Endodermal cell (in vitro differentiated cells): ENCODE results near the gene BCL2. TPM values are rescaled to one million over a fixed set of nuclear protein-coding genes. Genes with fewer than 3 reads are reported as not detected.

Source experiments
- DNase-seq: peaks from one replicate; pipeline ENCODE4 v3.0.0-alpha.2; 2017
- H3K27ac ChIP-seq: 2 replicates; pipeline ENCODE4 v1.5.1; 2013; ENCODE audit warnings: mild to moderate bottlenecking, low read depth, low read length, moderate library complexity
- H3K27me3 ChIP-seq: 2 replicates; pipeline ENCODE4 v1.6.1; 2013; ENCODE audit warnings: mild to moderate bottlenecking, low read length, moderate library complexity; ENCODE audit not compliant: insufficient read depth, control insufficient read depth, poor library complexity, severe bottlenecking
- H3K36me3 ChIP-seq: 2 replicates; pipeline ENCODE4 v1.7.0; 2013; ENCODE audit warnings: mild to moderate bottlenecking, low read length, moderate library complexity; ENCODE audit not compliant: control insufficient read depth, insufficient read depth
- H3K4me1 ChIP-seq: one replicate; pipeline ENCODE4 v1.7.0; 2013; ENCODE audit warnings: low read length; ENCODE audit not compliant: control insufficient read depth, insufficient read depth
- H3K4me3 ChIP-seq: 2 replicates; pipeline ENCODE4 v1.5.1; 2013; ENCODE audit warnings: mild to moderate bottlenecking, low read length, moderate library complexity
- H3K9ac ChIP-seq: 2 replicates; pipeline ENCODE4 v1.6.1; 2013; ENCODE audit warnings: mild to moderate bottlenecking, low read length, moderate library complexity; ENCODE audit not compliant: poor library complexity, severe bottlenecking; ENCODE audit errors: extremely low read depth
- H3K9me3 ChIP-seq: 2 replicates; pipeline ENCODE4 v1.6.1; 2013; ENCODE audit warnings: mild to moderate bottlenecking, low read length, moderate library complexity; ENCODE audit not compliant: control insufficient read depth
- H3K27ac Mint-ChIP-seq: 2 replicates; pipeline ENCODE4 v1.8.0; 2020; ENCODE audit warnings: mixed read lengths
- H3K27me3 Mint-ChIP-seq: 2 replicates; pipeline ENCODE4 v1.8.0; 2021; ENCODE audit warnings: mild to moderate bottlenecking, mixed read lengths; ENCODE audit not compliant: insufficient read depth
- H3K36me3 Mint-ChIP-seq: 2 replicates; pipeline ENCODE4 v1.8.0; 2020; ENCODE audit warnings: low read depth, mixed read lengths
- H3K4me1 Mint-ChIP-seq: 2 replicates; pipeline ENCODE4 v1.8.0; 2020; ENCODE audit warnings: mixed read lengths
- H3K4me3 Mint-ChIP-seq: 2 replicates; pipeline ENCODE4 v1.8.0; 2020; ENCODE audit warnings: mild to moderate bottlenecking, moderate library complexity, mixed read lengths
- H3K9me3 Mint-ChIP-seq: 2 replicates; pipeline ENCODE4 v1.8.0; 2020; ENCODE audit warnings: mild to moderate bottlenecking, mixed read lengths
- WGBS, 2 experiments: methylation state at CpG; one replicate each; pipeline versions ENCODE4 v1.1.5 to v1.1.7; 2013; ENCODE audit warnings: missing lambda C conversion rate in 2 of 2, mixed read lengths in 1 of 2; ENCODE audit not compliant: insufficient coverage in 1 of 2, insufficient read length in 1 of 2; 5-methylcytosine and 5-hydroxymethylcytosine counted together
- total RNA-seq, 2 donors: library from RNA; stranded (reverse); fragmentation: NEBNext Ultra II Directional in 1 of 2; extraction: Animal tissue kit (Norgen Biotek cat#: 25700) in 1 of 2; gene quantifications; 2 replicates in 1 of 2; 3 replicates in 1 of 2; pipeline ENCODE4 v1.2.1, GENCODE V29; 2021
- TF ChIP-seq, protein P1 (sequence below): fragments of 200-600 bp; sonication (generic); conservative IDR thresholded peaks from 2 replicates; pipeline ENCODE4 v1.5.0; 2021; ENCODE audit warnings: antibody characterized with exemption, mild to moderate bottlenecking

The BCL2 gene
- total RNA-seq, 2 donors from 2014 or later: 1.4 to 2.3 TPM

DNA sequence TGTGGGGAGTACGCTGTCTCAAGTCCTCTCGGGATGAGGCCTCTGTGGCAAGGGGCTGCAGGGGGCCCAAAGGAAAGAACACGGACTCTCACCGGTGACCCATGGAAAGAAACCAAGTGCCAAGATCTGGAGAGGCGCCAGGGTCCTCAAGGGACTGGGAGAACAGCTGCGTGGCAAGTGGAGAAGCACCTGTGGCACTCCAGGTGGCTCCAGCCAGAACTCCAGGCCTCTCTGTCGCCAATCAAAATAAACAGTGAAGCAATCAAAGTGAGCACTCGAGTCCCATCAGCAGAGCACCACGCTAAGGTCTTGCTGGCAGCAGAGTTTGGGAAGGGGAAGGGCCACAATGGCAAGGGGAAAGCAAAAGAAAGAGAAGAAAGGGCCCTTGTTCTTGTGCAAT is 54.7 kb downstream of the BCL2 start:
- Mint-ChIP-seq H3K4me3 (no peak overlapping the region), H3K4me1 (no peaks in the 10 kb centered on the region), H3K36me3 (no peaks in the 10 kb centered on the region), H3K9me3 (no peaks in the 10 kb centered on the region), H3K27me3 (no peaks in the 10 kb centered on the region), H3K27ac (no peak overlapping the region)
- DNase-seq: no peak
- no peaks in the 10 kb centered on the region for H3K36me3 ChIP-seq
- no peaks in the 10 kb centered on the region for H3K9me3 ChIP-seq
- no peak overlapping the region for H3K27ac ChIP-seq
- H3K9ac ChIP-seq: no peak overlapping the region
- 92 to 96% methylated on average over 7 to 9 of the region's 9 CpGs for WGBS, 2 experiments
- H3K27me3 ChIP-seq: no peaks in the 10 kb centered on the region
- TF ChIP-seq, protein P1, sequence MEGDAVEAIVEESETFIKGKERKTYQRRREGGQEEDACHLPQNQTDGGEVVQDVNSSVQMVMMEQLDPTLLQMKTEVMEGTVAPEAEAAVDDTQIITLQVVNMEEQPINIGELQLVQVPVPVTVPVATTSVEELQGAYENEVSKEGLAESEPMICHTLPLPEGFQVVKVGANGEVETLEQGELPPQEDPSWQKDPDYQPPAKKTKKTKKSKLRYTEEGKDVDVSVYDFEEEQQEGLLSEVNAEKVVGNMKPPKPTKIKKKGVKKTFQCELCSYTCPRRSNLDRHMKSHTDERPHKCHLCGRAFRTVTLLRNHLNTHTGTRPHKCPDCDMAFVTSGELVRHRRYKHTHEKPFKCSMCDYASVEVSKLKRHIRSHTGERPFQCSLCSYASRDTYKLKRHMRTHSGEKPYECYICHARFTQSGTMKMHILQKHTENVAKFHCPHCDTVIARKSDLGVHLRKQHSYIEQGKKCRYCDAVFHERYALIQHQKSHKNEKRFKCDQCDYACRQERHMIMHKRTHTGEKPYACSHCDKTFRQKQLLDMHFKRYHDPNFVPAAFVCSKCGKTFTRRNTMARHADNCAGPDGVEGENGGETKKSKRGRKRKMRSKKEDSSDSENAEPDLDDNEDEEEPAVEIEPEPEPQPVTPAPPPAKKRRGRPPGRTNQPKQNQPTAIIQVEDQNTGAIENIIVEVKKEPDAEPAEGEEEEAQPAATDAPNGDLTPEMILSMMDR: no peak
- H3K4me3 ChIP-seq: no peak overlapping the region
- H3K4me1 ChIP-seq: no peaks in the 10 kb centered on the region

- no peaks in the 10 kb centered on the region for H3K4me1 Mint-ChIP-seq
- TF ChIP-seq, protein P1: no peak
- H3K27me3 Mint-ChIP-seq: no peaks in the 10 kb centered on the region
- H3K9ac ChIP-seq: no peak overlapping the region
- H3K9me3 Mint-ChIP-seq: no peaks in the 10 kb centered on the region
- no peak overlapping the region for H3K27ac Mint-ChIP-seq
- no peaks in the 10 kb centered on the region for H3K9me3 ChIP-seq
- DNase-seq: no peak
- no peaks in the 10 kb centered on the region for H3K36me3 ChIP-seq
- WGBS, 2 experiments: 85 to 96% methylated on average over 2 of the region's 2 CpGs
- H3K4me3 ChIP-seq: no peak overlapping the region
- H3K27me3 ChIP-seq: no peaks in the 10 kb centered on the region
- H3K27ac ChIP-seq: no peak overlapping the region
- H3K4me1 ChIP-seq: no peaks in the 10 kb centered on the region
- no peaks in the 10 kb centered on the region for H3K36me3 Mint-ChIP-seq
- no peak overlapping the region for H3K4me3 Mint-ChIP-seq
Measured at GRCh38 chr18:63263444-63263843, 56.1 kb downstream of the BCL2 start.

DNA sequence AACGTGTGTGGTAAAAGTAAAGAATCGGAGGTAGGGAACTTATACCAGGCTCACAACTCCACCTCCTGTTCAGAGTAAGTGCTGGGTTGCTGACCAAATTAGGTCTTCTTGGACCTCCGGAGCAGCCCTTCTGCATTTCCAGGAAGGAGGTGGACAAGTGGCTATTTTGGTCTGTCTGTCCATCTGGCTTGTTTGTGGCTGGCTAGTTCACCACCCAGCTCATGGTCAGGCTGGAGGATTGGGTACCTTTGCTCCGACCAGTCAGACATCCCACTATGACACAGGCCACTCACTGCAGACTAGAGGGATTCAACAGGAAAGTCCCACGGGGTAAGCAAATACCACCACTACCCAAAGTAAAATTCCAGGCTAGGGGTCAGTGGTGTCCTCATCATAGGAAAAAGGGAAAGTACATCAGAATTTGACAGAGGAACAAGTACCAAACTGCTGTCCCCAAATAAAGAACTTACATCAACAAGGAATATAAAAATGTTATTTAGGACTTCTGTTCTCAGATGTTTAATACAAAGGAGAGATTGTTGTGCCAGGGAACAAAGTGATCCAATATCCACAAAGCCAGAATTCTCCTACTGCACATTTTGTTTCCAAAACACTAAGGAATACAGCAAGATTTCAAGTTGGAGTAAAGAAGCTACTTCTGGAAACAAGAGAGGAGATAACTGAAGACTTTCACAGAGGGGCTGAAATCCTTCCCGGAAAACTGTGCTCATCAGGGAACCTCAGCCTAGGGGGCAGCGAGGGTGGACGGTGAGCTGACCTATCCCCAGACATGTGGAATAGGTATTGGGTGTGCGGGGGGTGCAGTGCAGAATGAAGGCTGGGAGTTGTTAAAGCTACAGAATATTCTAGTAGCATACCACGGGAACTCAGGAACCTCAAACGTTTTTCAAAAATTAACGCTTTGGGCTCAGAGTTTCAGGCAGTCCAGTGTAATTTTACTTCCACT is 56.9 kb downstream of the BCL2 start:
- H3K4me1 Mint-ChIP-seq: no peaks in the 10 kb centered on the region
- no peak for DNase-seq
- H3K27ac ChIP-seq: no peak overlapping the region
- WGBS, 2 experiments: 83 to 86% methylated on average over 8 to 12 of the region's 12 CpGs
- H3K9me3 ChIP-seq: no peaks in the 10 kb centered on the region
- H3K36me3 ChIP-seq: no peaks in the 10 kb centered on the region
- no peaks in the 10 kb centered on the region for H3K36me3 Mint-ChIP-seq
- no peaks in the 10 kb centered on the region for H3K27me3 ChIP-seq
- H3K4me3 ChIP-seq: no peak overlapping the region
- no peaks in the 10 kb centered on the region for H3K4me1 ChIP-seq
- TF ChIP-seq, protein P1: no peak
- H3K9ac ChIP-seq: no peak overlapping the region
- no peak overlapping the region for H3K4me3 Mint-ChIP-seq
- no peak overlapping the region for H3K27ac Mint-ChIP-seq
- H3K9me3 Mint-ChIP-seq: no peaks in the 10 kb centered on the region
- no peaks in the 10 kb centered on the region for H3K27me3 Mint-ChIP-seq
